ENCODE results near the gene TUBB6.

- TF ChIP-seq, protein P1, sequence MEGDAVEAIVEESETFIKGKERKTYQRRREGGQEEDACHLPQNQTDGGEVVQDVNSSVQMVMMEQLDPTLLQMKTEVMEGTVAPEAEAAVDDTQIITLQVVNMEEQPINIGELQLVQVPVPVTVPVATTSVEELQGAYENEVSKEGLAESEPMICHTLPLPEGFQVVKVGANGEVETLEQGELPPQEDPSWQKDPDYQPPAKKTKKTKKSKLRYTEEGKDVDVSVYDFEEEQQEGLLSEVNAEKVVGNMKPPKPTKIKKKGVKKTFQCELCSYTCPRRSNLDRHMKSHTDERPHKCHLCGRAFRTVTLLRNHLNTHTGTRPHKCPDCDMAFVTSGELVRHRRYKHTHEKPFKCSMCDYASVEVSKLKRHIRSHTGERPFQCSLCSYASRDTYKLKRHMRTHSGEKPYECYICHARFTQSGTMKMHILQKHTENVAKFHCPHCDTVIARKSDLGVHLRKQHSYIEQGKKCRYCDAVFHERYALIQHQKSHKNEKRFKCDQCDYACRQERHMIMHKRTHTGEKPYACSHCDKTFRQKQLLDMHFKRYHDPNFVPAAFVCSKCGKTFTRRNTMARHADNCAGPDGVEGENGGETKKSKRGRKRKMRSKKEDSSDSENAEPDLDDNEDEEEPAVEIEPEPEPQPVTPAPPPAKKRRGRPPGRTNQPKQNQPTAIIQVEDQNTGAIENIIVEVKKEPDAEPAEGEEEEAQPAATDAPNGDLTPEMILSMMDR (IDR thresholded peaks at IDR 0.05; ENCODE audit: insufficient read depth, low read length), result no peak
- no peak for TF ChIP-seq GABPA (IDR thresholded peaks at IDR 0.05; ENCODE audit: low read depth)
Measured at GRCh38 chr18:12305211-12305610, 2.8 kb upstream of the TUBB6 start.

Data from HL-60 (cell line).